GM06990 (cell line): ENCODE data around the gene NKAIN2.

Experiments used
- DNase-seq: peaks from one replicate; pipeline ENCODE4 v3.0.0-alpha.2; 2011; ENCODE audit not compliant: insufficient read length; ENCODE audit errors: extremely low read depth
- H3K27me3 ChIP-seq: replicated peaks from 2 replicates; pipeline ENCODE4 v1.6.0; 2011; ENCODE audit warnings: low read length; ENCODE audit not compliant: control insufficient read depth, insufficient read depth
- H3K36me3 ChIP-seq: 2 replicates; pipeline ENCODE4 v1.5.1; 2011; ENCODE audit warnings: low read length; ENCODE audit not compliant: control insufficient read depth, insufficient read depth
- H3K4me3 ChIP-seq: replicated peaks from 2 replicates; pipeline ENCODE4 v1.5.1; 2011; ENCODE audit warnings: low read depth, mild to moderate bottlenecking, control low read depth, low read length
- TF ChIP-seq, protein P1 (sequence below): IDR thresholded peaks from 2 replicates; pipeline ENCODE4 v1.5.1; 2011; ENCODE audit warnings: low read length, control low read depth, mild to moderate bottlenecking, inconsistent platforms; ENCODE audit not compliant: insufficient read depth, poor library complexity, severe bottlenecking

The NKAIN2 gene

DNA sequence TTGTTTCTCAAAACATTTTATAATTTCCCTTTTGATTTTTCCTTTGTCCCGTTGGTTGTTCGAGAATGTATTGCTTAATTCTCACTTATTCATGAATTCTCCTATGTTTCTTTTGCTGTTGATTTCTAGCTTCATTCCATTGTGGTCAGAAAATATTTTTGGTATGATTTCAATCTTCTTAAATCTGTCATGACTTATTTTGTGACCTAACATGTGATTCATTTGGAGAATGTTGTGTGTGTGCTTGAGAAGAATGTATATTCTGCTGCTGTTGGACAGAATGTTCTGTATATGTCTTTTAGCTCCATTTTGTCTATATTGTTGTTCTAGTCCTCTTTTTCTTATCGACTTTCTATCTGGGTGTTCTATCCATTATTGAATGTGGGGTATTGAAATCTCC is 872.4 kb downstream of the NKAIN2 start:
- TF ChIP-seq, protein P1, sequence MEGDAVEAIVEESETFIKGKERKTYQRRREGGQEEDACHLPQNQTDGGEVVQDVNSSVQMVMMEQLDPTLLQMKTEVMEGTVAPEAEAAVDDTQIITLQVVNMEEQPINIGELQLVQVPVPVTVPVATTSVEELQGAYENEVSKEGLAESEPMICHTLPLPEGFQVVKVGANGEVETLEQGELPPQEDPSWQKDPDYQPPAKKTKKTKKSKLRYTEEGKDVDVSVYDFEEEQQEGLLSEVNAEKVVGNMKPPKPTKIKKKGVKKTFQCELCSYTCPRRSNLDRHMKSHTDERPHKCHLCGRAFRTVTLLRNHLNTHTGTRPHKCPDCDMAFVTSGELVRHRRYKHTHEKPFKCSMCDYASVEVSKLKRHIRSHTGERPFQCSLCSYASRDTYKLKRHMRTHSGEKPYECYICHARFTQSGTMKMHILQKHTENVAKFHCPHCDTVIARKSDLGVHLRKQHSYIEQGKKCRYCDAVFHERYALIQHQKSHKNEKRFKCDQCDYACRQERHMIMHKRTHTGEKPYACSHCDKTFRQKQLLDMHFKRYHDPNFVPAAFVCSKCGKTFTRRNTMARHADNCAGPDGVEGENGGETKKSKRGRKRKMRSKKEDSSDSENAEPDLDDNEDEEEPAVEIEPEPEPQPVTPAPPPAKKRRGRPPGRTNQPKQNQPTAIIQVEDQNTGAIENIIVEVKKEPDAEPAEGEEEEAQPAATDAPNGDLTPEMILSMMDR = no peak
- no peaks in the 10 kb centered on the region for H3K27me3 ChIP-seq
- H3K36me3 ChIP-seq = no peaks in the 10 kb centered on the region
- DNase-seq = no peak
- H3K4me3 ChIP-seq = no peak overlapping the region

DNA sequence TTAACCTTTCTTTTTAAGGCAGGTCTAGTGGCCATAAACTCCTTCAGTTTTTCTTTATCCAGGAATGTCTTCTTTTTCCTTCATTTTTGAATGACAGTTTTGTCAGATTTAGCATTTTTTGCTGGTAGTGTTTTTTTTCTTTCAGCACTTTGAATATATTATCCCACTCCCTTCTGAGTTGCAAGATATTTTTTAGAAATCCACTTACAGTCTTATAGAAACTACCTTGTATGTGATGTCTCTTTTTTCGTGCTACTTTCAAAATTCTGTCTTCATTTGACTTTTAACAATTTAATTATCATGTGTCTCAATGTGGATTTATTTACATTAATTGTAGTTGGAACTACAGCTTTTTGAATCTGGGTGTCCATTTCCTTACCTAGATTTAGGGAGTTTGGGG is 874.2 kb downstream of the NKAIN2 start:
- DNase-seq = no peak
- H3K27me3 ChIP-seq = no peaks in the 10 kb centered on the region
- no peaks in the 10 kb centered on the region for H3K36me3 ChIP-seq
- TF ChIP-seq, protein P1 = no peak
- no peak overlapping the region for H3K4me3 ChIP-seq

DNA sequence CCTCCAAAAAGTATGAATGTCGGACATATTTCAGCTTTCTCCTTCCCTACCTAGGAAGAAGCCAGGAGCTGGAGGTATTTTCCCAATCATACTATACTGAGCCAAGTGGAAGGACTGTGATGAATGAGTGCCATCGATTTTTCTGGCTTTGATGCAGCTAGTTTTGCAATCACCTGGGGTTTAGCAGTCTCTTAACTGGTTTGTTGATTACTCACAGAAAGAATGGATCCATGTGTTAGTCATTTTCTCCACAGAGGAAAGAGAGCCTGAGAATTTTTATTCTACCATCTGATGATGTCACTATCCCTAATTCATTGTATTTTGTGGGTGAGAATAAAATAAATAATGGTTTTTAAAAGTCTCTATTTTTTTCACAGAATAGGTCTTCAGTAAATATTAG is 875.7 kb downstream of the NKAIN2 start:
- Histone ChIP-seq H3K4me3 (no peak overlapping the region), H3K36me3 (no peaks in the 10 kb centered on the region), H3K27me3 (no peaks in the 10 kb centered on the region)
- TF ChIP-seq, protein P1 = no peak
- DNase-seq = no peak

DNA sequence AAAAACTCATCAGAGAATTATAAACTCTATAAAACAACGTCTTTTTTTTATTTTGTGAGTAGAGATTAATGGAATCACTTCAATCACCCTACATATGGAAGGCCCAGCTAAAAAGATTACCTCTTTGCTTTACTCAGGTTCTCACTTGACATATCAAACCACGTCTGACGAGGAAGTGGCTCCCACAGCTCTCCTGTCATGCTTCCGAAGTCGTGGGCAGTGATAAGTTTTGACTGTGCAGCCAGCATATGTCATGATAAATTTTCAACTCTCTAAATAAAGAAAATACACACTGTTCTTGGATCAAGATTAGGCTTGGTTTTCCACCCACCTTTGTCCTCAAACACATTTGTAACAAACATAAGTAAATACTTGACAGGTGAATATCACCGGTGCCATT is 879.1 kb downstream of the NKAIN2 start:
- TF ChIP-seq, protein P1 = no peak
- H3K36me3 ChIP-seq = no peaks in the 10 kb centered on the region
- H3K4me3 ChIP-seq = no peak overlapping the region
- no peaks in the 10 kb centered on the region for H3K27me3 ChIP-seq
- no peak for DNase-seq

DNA sequence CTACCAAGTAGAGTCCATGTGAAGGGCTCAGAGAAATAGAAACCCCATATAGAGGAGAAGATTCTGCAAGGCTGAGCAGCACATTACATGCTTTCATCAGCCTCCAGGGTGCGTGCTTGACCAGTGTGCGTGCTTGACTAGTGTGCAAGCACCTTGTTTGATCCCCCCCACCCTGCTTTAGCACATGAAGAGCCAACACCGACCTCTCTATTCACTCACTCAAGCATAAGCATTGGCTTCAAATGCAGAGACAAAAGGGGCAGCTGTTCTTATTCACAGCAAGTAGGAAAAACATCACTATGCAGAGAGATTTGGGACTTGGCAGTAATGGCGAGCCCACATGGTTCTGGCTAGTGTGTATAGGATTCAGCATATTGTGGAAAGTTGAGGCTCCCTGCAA is 879.8 kb downstream of the NKAIN2 start:
- Histone ChIP-seq H3K4me3 (no peak overlapping the region), H3K36me3 (no peaks in the 10 kb centered on the region), H3K27me3 (no peaks in the 10 kb centered on the region)
- TF ChIP-seq, protein P1 = no peak
- DNase-seq = no peak

DNA sequence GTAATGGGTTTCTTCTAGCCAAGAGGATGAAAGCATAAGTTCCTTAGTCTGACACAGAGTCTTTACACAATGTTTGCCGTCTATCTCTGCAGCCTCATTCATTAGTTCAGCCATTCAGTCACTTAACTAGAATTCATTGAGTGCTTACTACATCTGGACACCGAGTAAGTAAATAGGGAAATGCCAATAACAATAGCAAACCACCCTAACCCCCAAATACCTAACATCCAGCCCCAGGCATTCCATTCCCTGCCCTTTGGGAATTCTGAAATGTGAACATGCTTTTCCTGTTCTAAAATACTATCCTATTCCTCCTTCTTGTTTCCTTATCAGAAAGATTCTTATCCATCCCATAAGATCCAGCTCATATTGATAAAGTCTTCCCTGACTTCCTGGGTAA is 881.0 kb downstream of the NKAIN2 start:
- Histone ChIP-seq H3K27me3 (no peaks in the 10 kb centered on the region), H3K36me3 (no peaks in the 10 kb centered on the region), H3K4me3 (no peak overlapping the region)
- no peak for DNase-seq
- TF ChIP-seq, protein P1 = no peak
